ENCODE data around the gene NOP9. TPM values are rescaled to one million over a fixed set of nuclear protein-coding genes. Genes with fewer than 3 reads are reported as not detected.

NOP9 gene
- total RNA-seq, 1 experiment from 2014 or later: 25.3 TPM

GRCh38 chr14:24262821-24263733 lies 36.6 kb upstream of the NOP9 start, which contains the start of gene TGM1:
Gene TGM1 (minus strand): TSS chr14:24263177. CDS start chr14:24262352, 825 bp downstream.
- ChIA-PET CTCF (no interaction called here), POLR2A (no interaction called here)
- TF ChIP-seq CTCF (IDR thresholded peaks at IDR 0.05): no peak
- no peak for TF ChIP-seq TCF7L2 (IDR thresholded peaks at IDR 0.05; ENCODE audit: low read depth, low read length)
- TF ChIP-seq REST (IDR thresholded peaks at IDR 0.05; ENCODE audit: insufficient read depth in 1 of 2, low read depth in 2 of 2, low read length in 1 of 2): no peak
- TF ChIP-seq SIN3A (IDR thresholded peaks at IDR 0.05; ENCODE audit: borderline replicate concordance, insufficient read depth, low read depth, low read length): no peak
- TF ChIP-seq POLR2AphosphoS5 (IDR thresholded peaks at IDR 0.05; ENCODE audit: low read depth, low read length): no peak
- Histone ChIP-seq H3K9me3 (ENCODE audit: control insufficient read depth, insufficient read depth, low read depth, low read length) (no peaks in the 10 kb centered on the region), H3K27me3 (ENCODE audit: control insufficient read depth, insufficient read depth, low read length) (no peaks in the 10 kb centered on the region), H3K36me3 (ENCODE audit: control insufficient read depth, insufficient read depth, low read length) (no peaks in the 10 kb centered on the region), H3K4me1 (ENCODE audit: control insufficient read depth, insufficient read depth, low read length) (no peaks in the 10 kb centered on the region), H3K27ac (ENCODE audit: low read length) (no peak within 1 kb of the TSS), H3K4me3 (ENCODE audit: low read depth in 2 of 2, low read length in 2 of 2) (no peak within 1 kb of the TSS)
- in situ Hi-C loops (cut with HindIII; ENCODE audit: low pct_unique_long_range_greater_than_20kb, low sequenced_read_pairs): no loop called here
- intact Hi-C loops (cut with micrococcal nuclease; ENCODE audit: unreplicated experiment): no loop called here
- no TSS peak for BruUV-seq (replicated peaks)
- ATAC-seq (no peak), DNase-seq (ENCODE audit: low read depth, low spot score) (no peak)

- Histone ChIP-seq H3K27ac (ENCODE audit: low read length) (no peak overlapping the region), H3K27me3 (ENCODE audit: control insufficient read depth, insufficient read depth, low read length) (no peaks in the 10 kb centered on the region), H3K36me3 (ENCODE audit: control insufficient read depth, insufficient read depth, low read length) (no peaks in the 10 kb centered on the region), H3K4me3 (ENCODE audit: low read depth in 2 of 2, low read length in 2 of 2) (no peak overlapping the region), H3K4me1 (ENCODE audit: control insufficient read depth, insufficient read depth, low read length) (no peaks in the 10 kb centered on the region), H3K9me3 (ENCODE audit: control insufficient read depth, insufficient read depth, low read depth, low read length) (no peaks in the 10 kb centered on the region)
- ATAC-seq (no peak), DNase-seq (ENCODE audit: low read depth, low spot score) (no peak)
- intact Hi-C loops (cut with micrococcal nuclease; ENCODE audit: unreplicated experiment): no loop called here
- BruUV-seq (replicated peaks): no TSS peak
- TF ChIP-seq POLR2AphosphoS5 (IDR thresholded peaks at IDR 0.05; ENCODE audit: low read depth, low read length) (no peak), SIN3A (IDR thresholded peaks at IDR 0.05; ENCODE audit: borderline replicate concordance, insufficient read depth, low read depth, low read length) (no peak), TCF7L2 (IDR thresholded peaks at IDR 0.05; ENCODE audit: low read depth, low read length) (no peak), CTCF (IDR thresholded peaks at IDR 0.05) (no peak), REST (IDR thresholded peaks at IDR 0.05; ENCODE audit: insufficient read depth in 1 of 2, low read depth in 2 of 2, low read length in 1 of 2) (no peak)
- ChIA-PET CTCF (no interaction called here), POLR2A (no interaction called here)
- in situ Hi-C loops (cut with HindIII; ENCODE audit: low pct_unique_long_range_greater_than_20kb, low sequenced_read_pairs): no loop called here
Observed at GRCh38 chr14:24263848-24264247, 35.8 kb upstream of the NOP9 start.
